Suppressor macrophage treated with lipopolysaccharide for 1 hour (primary cell): Measurements from ENCODE around the gene TECRL.

Experiments
- DNase-seq, 3 donors: peaks; one replicate each; pipeline ENCODE4 v3.0.0-alpha.2; 2020 to 2022

TECRL gene

GRCh38 chr4:64326507-64326906 lies 82.7 kb downstream of the TECRL start:
- no peak for DNase-seq

GRCh38 chr4:64306255-64306565 lies 103.0 kb downstream of the TECRL start:
- DNase-seq, result no peak

- DNase-seq, result no peak
Measured at GRCh38 chr4:64305565-64306254, 103.5 kb downstream of the TECRL start.

- DNase-seq, result no peak
Measured at GRCh38 chr4:64272432-64272831, 136.8 kb downstream of the TECRL start.

GRCh38 chr4:64271601-64272081 lies 137.6 kb downstream of the TECRL start:
- DNase-seq, result no peak

GRCh38 chr4:64266669-64267068 lies 142.6 kb downstream of the TECRL start:
- DNase-seq, result no peak

GRCh38 chr4:64266263-64266662 lies 143.0 kb downstream of the TECRL start:
- no peak for DNase-seq

- no peak for DNase-seq
Measured at GRCh38 chr4:64251781-64252180, 157.5 kb downstream of the TECRL start.

GRCh38 chr4:64250488-64250887 lies 158.8 kb downstream of the TECRL start:
- no peak for DNase-seq

- no peak for DNase-seq
Measured at GRCh38 chr4:64250061-64250460, 159.2 kb downstream of the TECRL start.

- DNase-seq, result no peak
Measured at GRCh38 chr4:64248186-64248585, 161.1 kb downstream of the TECRL start.

- DNase-seq, result peak in 1 of 3 donors; percentile 12
Measured at GRCh38 chr4:64230709-64231310, 178.4 kb downstream of the TECRL start.
